Ishikawa (cell line): ENCODE measurements around the gene NRDC.

Experiments
- NFIC ChIP-seq: IDR thresholded peaks from 2 replicates; pipeline ENCODE4 v1.6.1; 2012
- TF ChIP-seq, protein P1 (sequence below): IDR thresholded peaks from 2 replicates; pipeline ENCODE4 v1.6.1; 2012; ENCODE audit warnings: low read depth, mild to moderate bottlenecking
- TF ChIP-seq, protein P2 (sequence below): IDR thresholded peaks from 2 replicates; pipeline ENCODE4 v1.6.1; 2012

GRCh38 chr1:51840182-51840581, 38.3 kb downstream of the NRDC start:
- TF ChIP-seq, protein P1, sequence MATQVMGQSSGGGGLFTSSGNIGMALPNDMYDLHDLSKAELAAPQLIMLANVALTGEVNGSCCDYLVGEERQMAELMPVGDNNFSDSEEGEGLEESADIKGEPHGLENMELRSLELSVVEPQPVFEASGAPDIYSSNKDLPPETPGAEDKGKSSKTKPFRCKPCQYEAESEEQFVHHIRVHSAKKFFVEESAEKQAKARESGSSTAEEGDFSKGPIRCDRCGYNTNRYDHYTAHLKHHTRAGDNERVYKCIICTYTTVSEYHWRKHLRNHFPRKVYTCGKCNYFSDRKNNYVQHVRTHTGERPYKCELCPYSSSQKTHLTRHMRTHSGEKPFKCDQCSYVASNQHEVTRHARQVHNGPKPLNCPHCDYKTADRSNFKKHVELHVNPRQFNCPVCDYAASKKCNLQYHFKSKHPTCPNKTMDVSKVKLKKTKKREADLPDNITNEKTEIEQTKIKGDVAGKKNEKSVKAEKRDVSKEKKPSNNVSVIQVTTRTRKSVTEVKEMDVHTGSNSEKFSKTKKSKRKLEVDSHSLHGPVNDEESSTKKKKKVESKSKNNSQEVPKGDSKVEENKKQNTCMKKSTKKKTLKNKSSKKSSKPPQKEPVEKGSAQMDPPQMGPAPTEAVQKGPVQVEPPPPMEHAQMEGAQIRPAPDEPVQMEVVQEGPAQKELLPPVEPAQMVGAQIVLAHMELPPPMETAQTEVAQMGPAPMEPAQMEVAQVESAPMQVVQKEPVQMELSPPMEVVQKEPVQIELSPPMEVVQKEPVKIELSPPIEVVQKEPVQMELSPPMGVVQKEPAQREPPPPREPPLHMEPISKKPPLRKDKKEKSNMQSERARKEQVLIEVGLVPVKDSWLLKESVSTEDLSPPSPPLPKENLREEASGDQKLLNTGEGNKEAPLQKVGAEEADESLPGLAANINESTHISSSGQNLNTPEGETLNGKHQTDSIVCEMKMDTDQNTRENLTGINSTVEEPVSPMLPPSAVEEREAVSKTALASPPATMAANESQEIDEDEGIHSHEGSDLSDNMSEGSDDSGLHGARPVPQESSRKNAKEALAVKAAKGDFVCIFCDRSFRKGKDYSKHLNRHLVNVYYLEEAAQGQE: no peak
- TF ChIP-seq NFIC: no peak
- TF ChIP-seq, protein P2, sequence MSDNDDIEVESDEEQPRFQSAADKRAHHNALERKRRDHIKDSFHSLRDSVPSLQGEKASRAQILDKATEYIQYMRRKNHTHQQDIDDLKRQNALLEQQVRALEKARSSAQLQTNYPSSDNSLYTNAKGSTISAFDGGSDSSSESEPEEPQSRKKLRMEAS: no peak
